Spinal cord (tissue), 10 donors: ENCODE results near the gene CASP8. TPM values are rescaled to one million over a fixed set of nuclear protein-coding genes. Genes with fewer than 3 reads are reported as not detected.
A peak's percentile ranks its signal among the peaks of the same experiment; 100 is the strongest.
"Not testable (repeated sequence)": the region's sequence is repeated elsewhere in the genome, so short reads cannot be mapped to it uniquely, and the experiment has no call there.

Experiments
- DNase-seq, 6 donors: peaks; one replicate each; pipeline versions ENCODE4 v3.0.0 to v3.0.0-alpha.2; 2013 to 2015; ENCODE audit warnings: low spot score in 6 of 6, low read depth in 4 of 6
- H3K27ac ChIP-seq: one replicate; pipeline ENCODE4 v1.5.1; 2013; ENCODE audit warnings: low read depth, low read length, control low read depth
- H3K27me3 ChIP-seq: one replicate; pipeline ENCODE4 v1.6.1; 2013; ENCODE audit warnings: low read length; ENCODE audit not compliant: control insufficient read depth, insufficient read depth
- H3K36me3 ChIP-seq: one replicate; pipeline ENCODE4 v1.6.1; 2013; ENCODE audit warnings: low read length; ENCODE audit not compliant: control insufficient read depth, insufficient read depth
- H3K4me1 ChIP-seq: one replicate; pipeline ENCODE4 v1.6.1; 2013; ENCODE audit warnings: low read length; ENCODE audit not compliant: control insufficient read depth, insufficient read depth
- H3K4me3 ChIP-seq: one replicate; pipeline ENCODE4 v1.5.1; 2013; ENCODE audit warnings: low read depth, low read length, control low read depth
- H3K9me3 ChIP-seq: one replicate; pipeline ENCODE4 v1.6.1; 2013; ENCODE audit warnings: low read length; ENCODE audit not compliant: control insufficient read depth, insufficient read depth
- WGBS: methylation state at CpG from one replicate; pipeline ENCODE4 v1.1.5; 2013; ENCODE audit warnings: missing lambda C conversion rate; ENCODE audit not compliant: insufficient coverage; 5-methylcytosine and 5-hydroxymethylcytosine counted together
- polyA plus RNA-seq, 2 donors: library from polyadenylated mRNA; unstranded; fragments of 120-200 nt; gene quantifications; one replicate each; pipeline ENCODE4 v1.2.1, GENCODE V29; 2013; ENCODE audit not compliant: insufficient read length in 2 of 2
- total RNA-seq, 2 donors: library from RNA; depleted of rRNA in 1 of 2; stranded (reverse); fragments of 120-200 nt in 1 of 2; fragments of >200 nt in 1 of 2; gene quantifications; one replicate each; pipeline versions ENCODE4 v1.2.3 to v1.2.4, GENCODE V29; 2013 to 2014
- donor health status: healthy.

CASP8 gene
- total and polyA plus RNA-seq, 4 donors: 5.1 to 17.1 (median 9.0) TPM

DNA sequence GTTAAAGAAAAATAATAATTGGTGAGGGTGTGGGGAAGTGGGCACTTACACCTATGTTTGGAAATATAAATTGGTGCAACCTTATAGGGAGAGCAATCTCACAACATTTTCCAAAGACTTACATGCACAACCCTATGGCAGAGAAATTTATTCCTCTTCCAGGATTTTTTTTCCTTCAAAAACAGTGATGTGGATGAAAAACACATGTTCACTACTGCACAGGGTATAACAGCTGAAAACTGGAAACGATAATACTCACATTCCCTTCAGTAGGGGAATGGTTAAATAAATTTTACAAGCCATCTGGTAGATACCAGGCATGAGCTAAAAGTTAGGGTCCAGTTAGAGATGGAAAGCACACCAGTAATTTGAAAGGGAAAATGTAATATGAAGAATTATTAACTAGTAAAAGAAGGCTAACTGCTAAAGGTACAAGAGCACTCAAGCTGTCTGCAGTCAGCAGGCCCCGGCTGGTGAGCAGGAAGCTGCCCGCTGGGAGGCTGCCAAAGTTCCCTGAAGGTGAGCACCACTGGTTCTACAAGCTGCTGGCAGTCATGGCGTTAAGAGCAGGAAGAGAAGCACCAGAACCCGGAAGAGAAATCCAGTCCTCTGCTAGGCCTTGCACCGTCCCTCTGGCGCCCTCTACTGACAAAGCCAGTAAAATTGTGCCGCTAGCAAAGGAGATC, 28.4 kb upstream of the CASP8 start:
- Histone ChIP-seq H3K27me3 (no peaks in the 10 kb centered on the region), H3K36me3 (no peaks in the 10 kb centered on the region), H3K4me1 (peaks cover 6% of the 10 kb centered on the region), H3K27ac (no peak overlapping the region), H3K9me3 (no peaks in the 10 kb centered on the region), H3K4me3 (peak overlapping the region; percentile 4)
- 18% methylated on average over 7 of the region's 8 CpGs for WGBS
- DNase-seq: peak in 5 of 6 donors; percentile 40 to 82 (median 51)

DNA sequence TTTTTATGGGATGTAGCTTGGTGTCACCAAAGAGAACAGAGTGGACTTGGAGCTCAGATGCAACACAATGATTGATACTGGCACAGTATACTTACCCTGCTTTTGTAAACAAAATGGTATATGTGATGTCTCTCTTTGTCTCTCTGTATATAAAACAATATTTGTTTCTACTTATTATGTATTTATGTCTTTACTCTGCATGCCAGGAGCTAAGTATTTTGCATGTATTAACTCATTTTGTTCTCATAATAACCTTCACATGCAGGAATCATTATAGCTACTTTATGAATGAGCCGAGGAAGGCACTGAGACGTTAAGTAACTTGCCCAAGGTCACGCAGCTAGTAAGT, 27.9 kb upstream of the CASP8 start:
- Histone ChIP-seq H3K4me3 (peak overlapping the region; percentile 4), H3K9me3 (no peaks in the 10 kb centered on the region), H3K27ac (no peak overlapping the region), H3K36me3 (no peaks in the 10 kb centered on the region), H3K27me3 (no peaks in the 10 kb centered on the region), H3K4me1 (peaks cover 6% of the 10 kb centered on the region)
- 87% methylated on average over 3 of the region's 3 CpGs for WGBS
- DNase-seq: no peak

DNA sequence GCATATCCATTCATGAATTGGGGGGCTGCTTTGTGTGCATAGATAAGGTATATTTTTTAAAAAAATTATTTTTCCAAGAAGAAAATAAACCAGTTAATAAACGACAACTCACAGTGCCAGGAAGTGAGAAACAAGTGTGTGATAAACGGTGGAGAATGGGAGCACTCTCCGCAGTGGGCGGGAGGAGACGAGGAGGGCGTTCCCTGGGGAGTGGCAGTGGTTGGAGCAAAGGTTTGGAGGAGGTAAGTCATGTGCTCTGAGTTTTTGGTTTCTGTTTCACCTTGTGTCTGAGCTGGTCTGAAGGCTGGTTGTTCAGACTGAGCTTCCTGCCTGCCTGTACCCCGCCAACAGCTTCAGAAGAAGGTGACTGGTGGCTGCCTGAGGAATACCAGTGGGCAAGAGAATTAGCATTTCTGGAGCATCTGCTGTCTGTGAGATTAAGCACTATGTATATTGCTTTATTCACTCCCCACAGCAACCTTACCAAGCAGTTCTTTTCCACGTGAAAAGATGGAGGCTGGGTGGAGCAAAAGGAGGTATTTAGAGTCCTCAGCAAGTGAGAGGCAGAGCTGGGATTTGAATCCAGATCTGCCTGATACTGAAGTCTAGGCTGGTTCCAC, 27.0 kb upstream of the CASP8 start:
- Histone ChIP-seq H3K4me1 (peaks cover 6% of the 10 kb centered on the region), H3K9me3 (no peaks in the 10 kb centered on the region), H3K4me3 (no peak overlapping the region), H3K27me3 (no peaks in the 10 kb centered on the region), H3K36me3 (no peaks in the 10 kb centered on the region), H3K27ac (no peak overlapping the region)
- no peak for DNase-seq
- WGBS: 89% methylated on average over 5 of the region's 8 CpGs

DNA sequence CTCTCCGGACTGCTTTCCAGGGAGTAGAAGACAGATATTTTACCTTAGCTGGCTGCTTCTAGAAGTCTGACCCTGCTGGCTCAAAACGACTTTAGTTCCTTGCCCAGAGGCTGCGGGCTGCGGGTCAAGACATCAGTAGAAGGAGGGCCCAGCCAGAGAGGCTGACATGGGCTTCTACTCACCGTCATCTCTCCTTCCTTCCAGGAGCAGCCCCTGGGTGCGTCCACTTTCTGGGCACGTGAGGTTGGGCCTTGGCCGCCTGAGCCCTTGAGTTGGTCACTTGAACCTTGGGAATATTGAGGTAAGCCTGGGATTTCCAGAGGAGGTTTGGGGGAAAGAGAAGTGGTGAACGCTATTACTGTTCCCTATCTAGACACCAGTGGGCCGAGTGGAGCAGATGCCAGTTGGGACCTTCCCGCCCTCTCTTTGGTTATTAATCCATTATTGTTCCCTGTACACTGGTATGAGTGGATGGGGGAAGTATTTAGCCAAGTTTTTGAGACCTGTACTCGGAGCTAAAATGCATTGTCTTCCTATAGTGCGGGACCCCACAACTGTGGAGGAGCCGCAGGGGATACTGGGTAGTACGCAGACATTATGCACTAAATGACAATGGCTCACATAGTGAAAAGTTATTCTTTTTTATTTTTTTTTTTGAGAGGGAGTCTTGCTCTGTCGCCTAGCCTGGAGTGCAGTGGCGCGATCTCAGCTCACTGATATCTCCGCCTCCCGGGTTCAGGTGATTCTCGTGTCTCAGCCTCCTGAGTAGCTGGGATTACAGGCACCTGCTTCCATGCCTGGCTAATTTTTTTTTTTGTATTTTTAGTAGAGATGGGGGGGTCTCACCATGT, 26.3 kb upstream of the CASP8 start:
- Histone ChIP-seq H3K27me3 (no peaks in the 10 kb centered on the region), H3K4me1 (peaks cover 6% of the 10 kb centered on the region), H3K27ac (no peak overlapping the region), H3K4me3 (no peak overlapping the region), H3K9me3 (no peaks in the 10 kb centered on the region), H3K36me3 (no peaks in the 10 kb centered on the region)
- no peak for DNase-seq
- 97% methylated on average over 13 of the region's 21 CpGs for WGBS

DNA sequence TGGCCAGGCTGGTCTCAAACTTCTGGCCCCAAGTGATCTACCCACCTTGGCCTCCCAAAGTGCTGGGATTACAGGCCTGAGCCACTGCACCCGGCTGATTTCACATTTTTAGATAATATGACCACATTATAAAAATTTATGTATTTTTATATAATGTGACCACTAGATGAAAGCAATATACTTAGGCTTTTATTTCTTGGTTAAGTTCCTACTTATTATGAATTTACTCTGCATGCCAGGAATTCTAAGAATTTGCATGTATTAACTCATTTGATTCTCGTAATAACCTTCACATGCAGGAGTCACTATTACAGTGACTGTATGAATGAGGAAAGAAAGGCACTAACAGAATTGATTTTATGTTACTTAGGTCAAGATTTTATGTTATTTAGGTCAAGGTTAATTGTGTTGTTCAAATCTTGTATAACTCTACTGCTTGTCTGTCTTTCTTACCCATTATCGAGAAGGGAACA, 25.6 kb upstream of the CASP8 start:
- DNase-seq: no peak
- H3K36me3 ChIP-seq: no peaks in the 10 kb centered on the region
- peaks cover 6% of the 10 kb centered on the region for H3K4me1 ChIP-seq
- no peak overlapping the region for H3K27ac ChIP-seq
- no peaks in the 10 kb centered on the region for H3K9me3 ChIP-seq
- no peaks in the 10 kb centered on the region for H3K27me3 ChIP-seq
- WGBS: no CpG with 5 or more reads among the region's 3 CpGs
- no peak overlapping the region for H3K4me3 ChIP-seq

DNA sequence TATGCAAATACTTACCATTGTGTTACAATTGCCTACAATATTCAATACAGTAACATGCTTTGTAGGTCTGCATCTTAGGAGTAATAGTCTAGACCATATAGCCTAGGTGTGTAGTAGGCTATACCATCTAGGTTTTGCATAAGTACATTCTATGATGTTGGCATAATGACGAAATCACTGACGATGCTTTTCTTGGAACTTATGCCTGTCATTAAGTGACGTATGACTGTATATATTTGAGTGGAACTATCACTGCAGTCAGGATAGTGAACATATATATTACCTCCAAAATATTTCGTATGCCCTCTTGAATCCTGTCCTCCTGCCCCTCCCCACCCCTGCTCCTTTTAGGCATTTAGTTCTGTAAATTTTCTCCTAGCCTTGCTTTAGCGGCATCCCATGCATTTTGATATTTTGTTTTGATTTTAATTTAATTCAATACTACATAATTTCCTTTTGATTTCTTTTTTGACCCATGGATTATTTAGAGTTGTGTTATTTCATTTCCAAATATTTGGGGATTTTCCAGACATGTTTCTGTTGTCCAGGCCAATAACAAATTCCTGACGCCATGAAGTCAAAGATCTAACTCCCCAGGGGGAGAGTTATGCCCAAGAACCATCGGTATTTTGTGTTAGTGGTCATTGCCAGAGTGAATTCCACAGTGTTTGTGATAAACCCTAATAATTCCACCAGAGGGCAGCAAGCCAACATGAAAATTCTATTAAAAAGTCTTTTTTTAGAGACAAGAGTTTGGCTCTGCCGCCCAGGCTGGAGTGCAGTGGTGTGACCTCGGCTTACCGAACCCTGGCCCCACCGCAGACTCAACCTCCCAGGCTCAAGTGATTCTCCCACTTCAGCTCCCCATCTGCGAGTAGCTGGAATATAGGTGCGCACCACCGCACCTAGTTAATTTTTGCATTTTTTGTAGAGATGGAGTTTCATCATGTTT, 24.2 kb upstream of the CASP8 start:
- Histone ChIP-seq H3K36me3 (no peaks in the 10 kb centered on the region), H3K4me3 (no peak overlapping the region), H3K27ac (no peak overlapping the region), H3K27me3 (no peaks in the 10 kb centered on the region), H3K4me1 (peaks cover 6% of the 10 kb centered on the region), H3K9me3 (no peaks in the 10 kb centered on the region)
- WGBS: 21% methylated on average over 4 of the region's 14 CpGs
- DNase-seq: peak in 4 of 6 donors; percentile 43 to 87 (median 62)

DNA sequence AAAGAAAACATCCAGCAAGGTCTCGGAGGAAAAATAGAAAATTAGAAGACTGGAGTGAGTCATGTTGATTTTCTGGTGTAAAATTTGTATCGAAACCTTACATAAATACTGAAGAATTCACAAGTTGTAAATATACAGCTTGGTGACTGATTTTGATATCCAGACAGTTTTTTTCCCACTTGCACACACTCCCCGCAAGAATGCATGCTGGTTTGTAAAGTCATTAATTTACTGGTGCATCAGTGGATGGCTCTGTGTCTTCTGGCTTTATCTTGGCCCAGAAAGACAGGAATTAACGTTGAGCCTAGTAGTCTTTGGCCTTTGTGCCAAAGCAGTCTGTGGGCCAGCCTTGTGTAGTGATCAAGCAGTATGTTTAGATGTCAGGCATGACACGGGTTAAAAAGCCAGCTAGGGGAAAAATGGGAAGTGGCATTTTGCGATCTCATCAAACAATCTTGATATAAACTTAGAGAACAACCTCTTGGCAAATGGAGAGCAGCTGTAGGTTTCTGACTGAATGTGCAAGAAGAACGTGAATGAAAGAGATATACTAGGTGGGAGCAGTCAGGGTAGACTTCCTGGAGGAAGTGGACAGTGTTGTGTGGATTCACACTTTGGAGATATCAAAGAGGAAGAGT, 22.7 kb upstream of the CASP8 start:
- Histone ChIP-seq H3K36me3 (no peaks in the 10 kb centered on the region), H3K9me3 (no peaks in the 10 kb centered on the region), H3K27me3 (no peaks in the 10 kb centered on the region), H3K27ac (no peak overlapping the region), H3K4me1 (peaks cover 3% of the 10 kb centered on the region), H3K4me3 (no peak overlapping the region)
- 72% methylated on average over 2 of the region's 7 CpGs for WGBS
- DNase-seq: no peak

DNA sequence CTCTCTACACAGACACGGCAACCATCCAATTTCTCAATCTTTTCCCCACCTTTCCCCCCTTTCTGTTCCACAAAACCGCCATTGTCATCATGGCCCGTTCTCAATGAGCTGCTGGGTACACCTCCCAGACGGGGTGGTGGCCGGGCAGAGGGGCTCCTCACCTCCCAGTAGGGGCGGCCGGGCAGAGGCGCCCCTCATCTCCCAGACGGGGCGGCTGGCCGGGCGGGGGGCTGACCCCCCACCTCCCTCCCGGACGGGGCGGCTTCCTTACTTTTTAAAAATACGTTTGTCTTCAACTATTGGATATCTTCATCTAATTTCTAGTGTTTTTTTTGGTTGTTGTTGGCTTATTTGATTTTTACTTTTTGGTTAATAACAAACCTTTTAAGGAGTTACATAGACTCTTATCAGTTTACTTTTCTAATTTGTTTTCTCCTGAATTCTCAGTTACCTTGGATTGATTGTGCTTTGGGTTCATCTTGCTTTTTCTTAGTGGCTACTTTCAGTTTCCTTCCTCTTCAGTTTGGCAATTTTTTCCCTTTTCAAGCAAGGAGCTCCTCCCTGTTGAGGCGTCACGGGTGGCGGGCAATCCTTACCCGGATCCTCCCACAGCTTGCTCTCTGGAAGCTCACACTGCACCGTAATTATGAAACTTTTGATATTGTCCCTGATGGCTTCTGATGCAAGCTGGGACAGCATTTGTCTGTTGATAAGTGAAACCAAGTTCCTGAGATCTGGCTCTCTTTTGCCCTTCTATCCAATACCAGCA, 21.0 kb upstream of the CASP8 start:
- not testable (repeated sequence) for H3K36me3 ChIP-seq, DNase-seq, H3K9me3 ChIP-seq, H3K27me3 ChIP-seq, H3K27ac ChIP-seq, H3K4me3 ChIP-seq, H3K4me1 ChIP-seq
- 98% methylated on average over 8 of the region's 21 CpGs for WGBS
